Measurements from ENCODE around the gene BMP4.

DNA sequence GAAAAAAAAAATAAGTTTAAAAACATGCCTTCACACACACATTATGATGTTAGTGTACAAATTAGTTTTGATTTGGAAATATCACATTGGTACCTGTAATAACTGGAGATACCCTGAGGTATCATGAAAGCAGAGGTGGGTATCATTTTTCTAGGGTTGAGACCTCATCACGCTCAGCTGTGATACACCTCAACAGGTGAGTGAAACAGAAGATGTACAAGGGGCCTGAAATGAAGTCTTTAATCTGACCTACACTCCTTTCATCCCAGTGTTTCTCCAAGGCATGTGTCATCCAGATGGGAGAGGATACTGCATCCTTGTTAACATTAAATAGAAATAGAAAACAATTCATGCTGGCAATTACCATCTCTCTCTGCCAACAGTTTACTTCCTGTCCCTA is 7.4 kb downstream of the BMP4 start:
- TF ChIP-seq CTCF (IDR thresholded peaks at IDR 0.05), result no peak
- no peak for TF ChIP-seq POLR2A (IDR thresholded peaks at IDR 0.05)

Measured in lower leg skin (tissue), 3 donors.